NCI-H2171 (cell line): Measurements from ENCODE around the gene PARD6G.
"Not testable (repeated sequence)": the region's sequence is repeated elsewhere in the genome, so short reads cannot be mapped to it uniquely, and the experiment has no call there.

ENCODE experiments used
- DNase-seq: peaks from one replicate; lab custom pipeline; 2025; lab: John Stamatoyannopoulos, UW

The PARD6G gene

GRCh38 chr18:80241919-80242777, 5.2 kb downstream of the PARD6G start:
- DNase-seq, result no peak

GRCh38 chr18:80239830-80240229, 7.5 kb downstream of the PARD6G start:
- DNase-seq, result no peak

GRCh38 chr18:80238651-80239260, 8.6 kb downstream of the PARD6G start:
- DNase-seq, result no peak

GRCh38 chr18:80237519-80237918, 9.8 kb downstream of the PARD6G start:
- not testable (repeated sequence) for DNase-seq

- DNase-seq, result no peak
Measured at GRCh38 chr18:80234398-80234797, 12.9 kb downstream of the PARD6G start.

- no peak for DNase-seq
Measured at GRCh38 chr18:80233899-80234298, 13.4 kb downstream of the PARD6G start.

GRCh38 chr18:80233201-80233835, 14.0 kb downstream of the PARD6G start:
- no peak for DNase-seq

- DNase-seq, result no peak
Measured at GRCh38 chr18:80232710-80233109, 14.6 kb downstream of the PARD6G start.

- DNase-seq, result no peak
Measured at GRCh38 chr18:80232030-80232429, 15.3 kb downstream of the PARD6G start.

- no peak for DNase-seq
Measured at GRCh38 chr18:80231616-80232015, 15.7 kb downstream of the PARD6G start.

- no peak for DNase-seq
Measured at GRCh38 chr18:80231151-80231550, 16.2 kb downstream of the PARD6G start.

- no peak for DNase-seq
Measured at GRCh38 chr18:80229766-80230745, 17.3 kb downstream of the PARD6G start.

- DNase-seq, result no peak
Measured at GRCh38 chr18:80229363-80229762, 18.0 kb downstream of the PARD6G start.

- no peak for DNase-seq
Measured at GRCh38 chr18:80228051-80228848, 19.1 kb downstream of the PARD6G start.

GRCh38 chr18:80227472-80227871, 19.8 kb downstream of the PARD6G start:
- no peak for DNase-seq

GRCh38 chr18:80225685-80226084, 21.6 kb downstream of the PARD6G start:
- no peak for DNase-seq

- no peak for DNase-seq
Measured at GRCh38 chr18:80223581-80224148, 23.6 kb downstream of the PARD6G start.

- not testable (repeated sequence) for DNase-seq
Measured at GRCh38 chr18:80219488-80219887, 27.8 kb downstream of the PARD6G start.

- no peak for DNase-seq
Measured at GRCh38 chr18:80218341-80219227, 28.7 kb downstream of the PARD6G start.

GRCh38 chr18:80213182-80213581, 34.1 kb downstream of the PARD6G start:
- DNase-seq, result no peak
